GM23248 (cell line): Measurements from ENCODE around the gene RFT1.

ENCODE experiments used
- EZH2 ChIP-seq: fragments of 200-600 bp; sonication (generic); IDR thresholded peaks from 2 replicates; pipeline ENCODE4 v1.6.1; 2018; ENCODE audit warnings: antibody characterized with exemption, mild to moderate bottlenecking; ENCODE audit not compliant: insufficient read depth, poor library complexity, severe bottlenecking
- EZH2phosphoT487 ChIP-seq: fragments of 200-600 bp; sonication (generic); IDR thresholded peaks from 2 replicates; pipeline ENCODE4 v1.6.1; 2018; ENCODE audit warnings: antibody characterized with exemption, moderate library complexity, mild to moderate bottlenecking, low read depth; ENCODE audit not compliant: insufficient read depth

DNA sequence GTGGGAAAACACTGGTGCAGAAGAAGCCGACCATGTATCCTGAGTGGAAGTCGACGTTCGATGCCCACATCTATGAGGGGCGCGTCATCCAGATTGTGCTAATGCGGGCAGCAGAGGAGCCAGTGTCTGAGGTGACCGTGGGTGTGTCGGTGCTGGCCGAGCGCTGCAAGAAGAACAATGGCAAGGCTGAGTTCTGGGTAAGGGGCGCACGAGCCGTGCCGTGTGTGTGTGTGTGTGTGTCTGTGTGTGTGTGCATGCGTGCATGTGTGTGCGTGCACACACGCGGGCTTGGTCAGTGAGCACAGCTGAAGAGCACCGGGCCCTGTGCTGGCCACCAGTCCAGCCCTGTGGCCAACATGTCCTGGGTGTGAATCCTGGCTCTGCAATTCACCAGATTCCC is 49.3 kb upstream of the RFT1 start:
- TF ChIP-seq EZH2phosphoT487 = no peak
- TF ChIP-seq EZH2 = no peak
